Ovary (tissue), 3 donors: Measurements from ENCODE around the gene RBKS.

Source experiments
- EP300 ChIP-seq: sonication (generic); formaldehyde crosslinking; IDR thresholded peaks from one replicate; pipeline ENCODE4 v1.6.1; 2017; ENCODE audit warnings: antibody characterized with exemption
- POLR2A ChIP-seq: fragments of 450-650 bp; IDR thresholded peaks from one replicate; pipeline ENCODE4 v1.6.1; 2017; ENCODE audit warnings: antibody characterized with exemption, mild to moderate bottlenecking, moderate library complexity
- TF ChIP-seq, protein P1 (sequence below), 3 donors: fragments of 450-650 bp in 2 of 3; fragments of 200-600 bp in 1 of 3; IDR thresholded peaks; one replicate each; pipeline versions ENCODE4 v1.5.1 to v1.8.0; 2016 to 2022; ENCODE audit warnings: antibody characterized with exemption in 3 of 3, mild to moderate bottlenecking in 1 of 3
- donor health status: DM: no; HTN: no; CAD: no.

DNA sequence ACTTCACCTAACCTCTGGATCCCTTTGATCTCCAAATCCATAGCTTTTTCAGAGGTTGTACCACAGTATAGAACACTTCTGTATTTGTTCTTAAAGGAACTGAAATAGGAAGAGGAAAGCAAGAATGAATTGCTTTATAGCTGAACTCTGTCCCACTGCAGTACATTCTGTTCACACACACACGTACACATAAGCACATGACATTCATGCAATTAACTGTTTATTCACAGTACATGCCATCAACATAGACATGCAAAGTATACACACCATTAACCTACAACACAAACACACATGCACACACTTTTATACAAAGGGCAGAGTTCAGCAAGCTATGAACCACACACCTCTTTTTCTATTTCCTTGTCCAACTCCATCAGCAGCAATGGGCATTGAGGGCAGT, 75.4 kb downstream of the RBKS start:
- TF ChIP-seq, protein P1, sequence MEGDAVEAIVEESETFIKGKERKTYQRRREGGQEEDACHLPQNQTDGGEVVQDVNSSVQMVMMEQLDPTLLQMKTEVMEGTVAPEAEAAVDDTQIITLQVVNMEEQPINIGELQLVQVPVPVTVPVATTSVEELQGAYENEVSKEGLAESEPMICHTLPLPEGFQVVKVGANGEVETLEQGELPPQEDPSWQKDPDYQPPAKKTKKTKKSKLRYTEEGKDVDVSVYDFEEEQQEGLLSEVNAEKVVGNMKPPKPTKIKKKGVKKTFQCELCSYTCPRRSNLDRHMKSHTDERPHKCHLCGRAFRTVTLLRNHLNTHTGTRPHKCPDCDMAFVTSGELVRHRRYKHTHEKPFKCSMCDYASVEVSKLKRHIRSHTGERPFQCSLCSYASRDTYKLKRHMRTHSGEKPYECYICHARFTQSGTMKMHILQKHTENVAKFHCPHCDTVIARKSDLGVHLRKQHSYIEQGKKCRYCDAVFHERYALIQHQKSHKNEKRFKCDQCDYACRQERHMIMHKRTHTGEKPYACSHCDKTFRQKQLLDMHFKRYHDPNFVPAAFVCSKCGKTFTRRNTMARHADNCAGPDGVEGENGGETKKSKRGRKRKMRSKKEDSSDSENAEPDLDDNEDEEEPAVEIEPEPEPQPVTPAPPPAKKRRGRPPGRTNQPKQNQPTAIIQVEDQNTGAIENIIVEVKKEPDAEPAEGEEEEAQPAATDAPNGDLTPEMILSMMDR (IDR thresholded peaks at IDR 0.05): no peak
- TF ChIP-seq POLR2A (no peak), EP300 (no peak)
